Esophagus muscularis mucosa (tissue), 4 donors: Measurements from ENCODE around the gene MAPK9. TPM values are rescaled to one million over a fixed set of nuclear protein-coding genes. Genes with fewer than 3 reads are reported as not detected.

Experiments
- DNase-seq: peaks from one replicate; pipeline ENCODE4 v3.0.0-alpha.2; 2017; ENCODE audit errors: extremely low spot score
- H3K27ac ChIP-seq, 4 donors: fragments of 200-600 bp; sonication (generic); replicated peaks in 1 of 4; 1 replicate in 3 of 4; 2 replicates in 1 of 4; pipeline ENCODE4 v1.5.1; 2016 to 2019; ENCODE audit warnings: mild to moderate bottlenecking in 1 of 4
- H3K27me3 ChIP-seq, 4 donors: fragments of 200-600 bp; sonication (generic); one replicate each; pipeline versions ENCODE4 v1.5.1 to v1.6.0; 2016 to 2019
- H3K36me3 ChIP-seq, 4 donors: fragments of 200-600 bp; sonication (generic); one replicate each; pipeline ENCODE4 v1.5.1; 2016 to 2019
- H3K4me1 ChIP-seq, 4 donors: fragments of 200-600 bp; sonication (generic); one replicate each; pipeline ENCODE4 v1.5.1; 2016 to 2019
- H3K4me3 ChIP-seq, 4 donors: fragments of 200-600 bp; sonication (generic); 1 replicate in 2 of 4; 2 replicates in 2 of 4; pipeline ENCODE4 v1.5.1; 2016 to 2019; ENCODE audit warnings: mild to moderate bottlenecking in 4 of 4, moderate library complexity in 1 of 4
- H3K9me3 ChIP-seq, 4 donors: fragments of 200-600 bp; sonication (generic); 1 replicate in 3 of 4; 2 replicates in 1 of 4; pipeline ENCODE4 v1.5.1; 2016 to 2019
- EP300 ChIP-seq: sonication (generic); formaldehyde crosslinking; IDR thresholded peaks from one replicate; pipeline ENCODE4 v1.6.1; 2017; ENCODE audit warnings: antibody characterized with exemption
- POLR2A ChIP-seq: fragments of 450-650 bp; IDR thresholded peaks from one replicate; pipeline ENCODE4 v1.6.1; 2017; ENCODE audit warnings: antibody characterized with exemption, moderate library complexity, mild to moderate bottlenecking, low read depth
- POLR2AphosphoS5 ChIP-seq, 2 donors: sonication (generic); formaldehyde crosslinking; IDR thresholded peaks; one replicate each; pipeline ENCODE4 v1.6.1; 2017; ENCODE audit warnings: antibody characterized with exemption in 2 of 2
- WGBS: methylation state at CpG from one replicate; pipeline ENCODE4 v1.1.5; 2018; 5-methylcytosine and 5-hydroxymethylcytosine counted together
- intact Hi-C: fragments of 100-400 bp; cut with DNase I; formaldehyde crosslinking; loops from one replicate; pipeline ENCODE4 v1.15.1; 2023
- total RNA-seq, 4 donors: library from RNA; depleted of rRNA; stranded (reverse); fragments of >200 nt; gene quantifications; one replicate each; pipeline versions ENCODE4 v1.1.0 to v1.2.1, GENCODE V29; 2016
- TF ChIP-seq, protein P1 (sequence below), 3 experiments: fragments of 200-600 bp in 2 of 3; fragments of 450-650 bp in 1 of 3; sonication (generic) in 2 of 3; IDR thresholded peaks; one replicate each; pipeline ENCODE4 v1.5.1; 2017 to 2019; ENCODE audit warnings: antibody characterized with exemption in 3 of 3, mild to moderate bottlenecking in 2 of 3, moderate library complexity in 1 of 3

Gene MAPK9
- total RNA-seq, 4 donors from 2014 or later = 36.4 to 42.3 (median 37.8) TPM

DNA sequence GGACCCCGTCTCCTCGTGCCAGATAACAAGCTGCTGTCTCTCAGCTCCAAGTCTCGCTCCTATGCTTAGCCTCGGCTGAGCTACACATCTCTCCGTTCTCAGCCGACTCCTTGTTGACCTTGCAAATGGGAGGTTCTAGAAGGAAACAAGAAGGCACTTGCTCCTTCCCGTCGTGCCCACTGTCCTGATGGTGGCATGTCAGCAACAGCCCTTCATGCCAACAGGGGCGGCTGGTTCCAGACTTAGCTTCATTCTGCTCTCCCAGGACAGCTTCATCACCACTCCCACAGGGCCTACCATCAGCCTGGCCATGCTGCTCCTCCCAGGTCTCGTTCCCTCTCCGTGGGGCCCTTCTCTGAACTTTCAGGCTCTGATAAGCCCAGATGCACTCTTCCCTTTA is 69.8 kb downstream of the MAPK9 start:
- 92% methylated on average over 11 of the region's 11 CpGs for WGBS
- peak; percentile 68 for DNase-seq
- H3K27me3 ChIP-seq = no peaks in the 10 kb centered on the region
- no peak overlapping the region for H3K27ac ChIP-seq
- H3K4me3 ChIP-seq = no peak overlapping the region
- no peaks in the 10 kb centered on the region for H3K4me1 ChIP-seq
- peaks cover 0 to 89% (median 72%) of the 10 kb centered on the region in 4 donors for H3K9me3 ChIP-seq
- H3K36me3 ChIP-seq = peaks cover 0 to 8% (median 4%) of the 10 kb centered on the region in 4 donors
- TF ChIP-seq POLR2A = no peak
- TF ChIP-seq POLR2AphosphoS5 (IDR thresholded peaks at IDR 0.05) = no peak
- TF ChIP-seq, protein P1, sequence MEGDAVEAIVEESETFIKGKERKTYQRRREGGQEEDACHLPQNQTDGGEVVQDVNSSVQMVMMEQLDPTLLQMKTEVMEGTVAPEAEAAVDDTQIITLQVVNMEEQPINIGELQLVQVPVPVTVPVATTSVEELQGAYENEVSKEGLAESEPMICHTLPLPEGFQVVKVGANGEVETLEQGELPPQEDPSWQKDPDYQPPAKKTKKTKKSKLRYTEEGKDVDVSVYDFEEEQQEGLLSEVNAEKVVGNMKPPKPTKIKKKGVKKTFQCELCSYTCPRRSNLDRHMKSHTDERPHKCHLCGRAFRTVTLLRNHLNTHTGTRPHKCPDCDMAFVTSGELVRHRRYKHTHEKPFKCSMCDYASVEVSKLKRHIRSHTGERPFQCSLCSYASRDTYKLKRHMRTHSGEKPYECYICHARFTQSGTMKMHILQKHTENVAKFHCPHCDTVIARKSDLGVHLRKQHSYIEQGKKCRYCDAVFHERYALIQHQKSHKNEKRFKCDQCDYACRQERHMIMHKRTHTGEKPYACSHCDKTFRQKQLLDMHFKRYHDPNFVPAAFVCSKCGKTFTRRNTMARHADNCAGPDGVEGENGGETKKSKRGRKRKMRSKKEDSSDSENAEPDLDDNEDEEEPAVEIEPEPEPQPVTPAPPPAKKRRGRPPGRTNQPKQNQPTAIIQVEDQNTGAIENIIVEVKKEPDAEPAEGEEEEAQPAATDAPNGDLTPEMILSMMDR (IDR thresholded peaks at IDR 0.05) = no peak
- TF ChIP-seq EP300 = no peak
- intact Hi-C loops = no loop called here

DNA sequence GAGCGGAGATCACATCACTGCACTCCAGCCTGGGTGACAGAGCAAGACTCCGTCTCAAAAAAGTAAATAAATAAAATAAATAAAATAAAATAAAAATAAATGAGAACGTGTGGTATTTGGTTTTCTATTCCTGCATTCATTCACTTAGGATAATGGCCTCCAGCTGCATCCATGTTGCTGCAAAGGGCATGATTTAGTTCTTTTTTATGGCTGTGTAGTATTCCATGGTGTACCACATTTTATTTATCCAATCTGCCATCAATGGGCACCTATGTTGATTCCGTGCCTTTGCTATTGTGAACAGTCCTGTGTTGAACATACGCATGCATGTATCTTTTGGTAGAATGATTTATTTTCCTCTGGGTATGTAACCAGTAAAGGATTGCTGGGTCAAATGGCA is 74.1 kb downstream of the MAPK9 start:
- DNase-seq = no peak
- Histone ChIP-seq H3K4me1 (peaks cover 0 to 3% (median 1%) of the 10 kb centered on the region in 4 donors), H3K4me3 (no peak overlapping the region), H3K9me3 (peaks cover 0 to 79% (median 68%) of the 10 kb centered on the region in 4 donors), H3K27me3 (peaks cover 0 to under 1% (median 0%) of the 10 kb centered on the region in 4 donors), H3K27ac (no peak overlapping the region), H3K36me3 (no peaks in the 10 kb centered on the region)
- intact Hi-C loops = no loop called here
- 93% methylated on average over 5 of the region's 5 CpGs for WGBS
- TF ChIP-seq, protein P1 (IDR thresholded peaks at IDR 0.05) = no peak
- TF ChIP-seq EP300 = no peak
- no peak for TF ChIP-seq POLR2A
- TF ChIP-seq POLR2AphosphoS5 (IDR thresholded peaks at IDR 0.05) = no peak

DNA sequence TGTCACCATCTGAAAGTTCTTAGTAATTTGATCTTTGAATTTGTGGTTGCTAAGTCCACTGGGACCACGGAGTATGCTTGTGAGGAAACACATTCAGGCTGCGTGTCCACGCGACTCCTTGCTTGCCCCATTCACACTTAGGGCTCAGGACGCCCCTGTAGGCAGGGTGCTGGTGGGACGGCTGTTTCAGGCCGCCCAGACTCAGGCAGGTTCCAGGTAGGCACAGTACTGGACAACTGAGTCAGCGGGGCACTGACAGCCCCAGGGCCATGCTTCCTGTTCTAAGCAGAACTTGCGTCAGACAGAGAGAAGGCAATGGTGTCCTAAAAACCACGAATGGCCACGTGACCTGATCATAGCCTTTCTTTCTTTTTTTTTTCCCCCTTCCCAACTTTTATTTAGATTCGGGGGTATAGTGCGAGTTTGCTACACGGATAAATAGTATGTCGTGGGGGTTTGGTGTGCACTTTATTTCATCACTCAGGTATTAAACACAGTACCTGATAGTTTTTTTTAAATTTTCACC is 75.2 kb downstream of the MAPK9 start:
- DNase-seq = no peak
- Histone ChIP-seq H3K4me3 (no peak overlapping the region), H3K27me3 (peaks cover 0 to 11% (median 0%) of the 10 kb centered on the region in 4 donors), H3K9me3 (peaks cover 0 to 68% (median 60%) of the 10 kb centered on the region in 4 donors), H3K36me3 (no peaks in the 10 kb centered on the region), H3K4me1 (peaks cover 0 to 6% (median 2%) of the 10 kb centered on the region in 4 donors), H3K27ac (no peak overlapping the region)
- WGBS = 90% methylated on average over 15 of the region's 15 CpGs
- intact Hi-C loops = no loop called here
- TF ChIP-seq POLR2A (no peak), POLR2AphosphoS5 (IDR thresholded peaks at IDR 0.05) (no peak), EP300 (no peak)
- TF ChIP-seq, protein P1 (IDR thresholded peaks at IDR 0.05) = no peak

DNA sequence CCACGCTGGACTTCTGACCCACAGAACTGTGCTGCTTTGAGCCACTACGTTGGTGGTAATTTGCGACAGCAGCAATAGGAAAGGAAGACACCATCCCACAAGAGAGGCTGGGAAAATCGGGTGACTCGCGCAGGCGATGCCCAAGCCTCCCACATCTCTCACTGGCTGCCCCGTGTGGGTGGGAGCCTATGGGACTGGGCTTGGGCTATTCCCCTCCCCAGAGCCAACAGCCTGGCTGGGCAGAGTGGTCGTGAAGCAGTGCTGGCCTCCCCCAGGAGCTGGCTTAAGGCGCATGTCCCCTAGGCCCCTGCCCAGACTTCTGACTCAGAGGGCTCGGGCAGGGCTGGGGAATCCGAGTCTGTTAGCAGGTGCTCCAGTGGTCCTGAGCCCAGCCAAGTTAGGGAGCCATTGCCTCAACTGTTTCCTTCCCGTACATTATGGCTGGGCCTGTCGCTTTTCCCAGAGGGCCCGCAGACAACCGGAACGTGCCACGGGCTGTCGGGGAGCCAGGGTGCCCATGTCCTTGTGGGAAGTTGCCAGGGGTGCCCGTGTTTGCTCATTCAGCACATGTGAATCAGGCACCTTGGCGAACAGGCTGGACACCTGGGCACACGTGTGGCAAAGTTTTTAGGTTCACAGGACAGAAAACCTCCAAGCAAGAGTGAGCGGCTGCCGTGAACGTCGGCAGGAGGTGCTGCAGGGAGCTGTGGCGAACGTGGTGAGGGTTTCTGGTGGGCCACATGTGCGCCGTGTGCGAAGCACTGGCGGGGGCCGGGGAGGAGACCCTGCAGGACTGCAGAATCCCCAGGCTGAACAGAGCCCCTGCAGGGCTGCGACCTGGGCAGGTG is 75.9 kb downstream of the MAPK9 start:
- Histone ChIP-seq H3K36me3 (no peaks in the 10 kb centered on the region), H3K27ac (no peak overlapping the region), H3K4me3 (no peak overlapping the region), H3K4me1 (peaks cover 0 to 6% (median 2%) of the 10 kb centered on the region in 4 donors), H3K27me3 (peaks cover 0 to 18% (median under 1%) of the 10 kb centered on the region in 4 donors), H3K9me3 (peaks cover 0 to 62% (median 53%) of the 10 kb centered on the region in 4 donors)
- TF ChIP-seq EP300 (no peak), POLR2A (no peak), POLR2AphosphoS5 (IDR thresholded peaks at IDR 0.05) (no peak)
- TF ChIP-seq, protein P1 (IDR thresholded peaks at IDR 0.05) = no peak
- no peak for DNase-seq
- WGBS = 92% methylated on average over 23 of the region's 34 CpGs
- intact Hi-C loops = no loop called here
